Type B pancreatic cell (in vitro differentiated cells): ENCODE results near the gene FGD4. TPM values are rescaled to one million over a fixed set of nuclear protein-coding genes. Genes with fewer than 3 reads are reported as not detected.

Source experiments
- DNase-seq: peaks from one replicate; pipeline ENCODE4 v3.0.0; 2021; ENCODE audit warnings: mixed read lengths; ENCODE audit not compliant: unreplicated experiment; ENCODE audit errors: extremely low spot score
- H3K27ac Mint-ChIP-seq: 2 replicates; pipeline ENCODE4 v1.8.0; 2021; ENCODE audit warnings: mild to moderate bottlenecking, mixed read lengths
- H3K27me3 Mint-ChIP-seq: 2 replicates; pipeline ENCODE4 v1.8.0; 2021; ENCODE audit warnings: mixed read lengths
- H3K36me3 Mint-ChIP-seq: 2 replicates; pipeline ENCODE4 v1.8.0; 2021; ENCODE audit warnings: mixed read lengths
- H3K4me1 Mint-ChIP-seq: one replicate; pipeline ENCODE4 v1.8.0; 2021; ENCODE audit warnings: mixed read lengths; ENCODE audit not compliant: unreplicated experiment
- H3K4me3 Mint-ChIP-seq: 2 replicates; pipeline ENCODE4 v1.8.0; 2021; ENCODE audit warnings: mild to moderate bottlenecking, mixed read lengths
- H3K9me3 Mint-ChIP-seq: 2 replicates; pipeline ENCODE4 v1.8.0; 2021; ENCODE audit warnings: mixed read lengths
- total RNA-seq: library from RNA; stranded (reverse); gene quantifications from 2 replicates; pipeline ENCODE4 v1.2.1, GENCODE V29; 2021; ENCODE audit warnings: low replicate concordance
- TF ChIP-seq, protein P1 (sequence below): fragments of 200-600 bp; sonication (generic); conservative IDR thresholded peaks from 2 replicates; pipeline ENCODE4 v1.5.0; 2021; ENCODE audit warnings: antibody characterized with exemption, mild to moderate bottlenecking

FGD4 gene
- total RNA-seq, 1 donor from 2014 or later, result 26.7 TPM

DNA sequence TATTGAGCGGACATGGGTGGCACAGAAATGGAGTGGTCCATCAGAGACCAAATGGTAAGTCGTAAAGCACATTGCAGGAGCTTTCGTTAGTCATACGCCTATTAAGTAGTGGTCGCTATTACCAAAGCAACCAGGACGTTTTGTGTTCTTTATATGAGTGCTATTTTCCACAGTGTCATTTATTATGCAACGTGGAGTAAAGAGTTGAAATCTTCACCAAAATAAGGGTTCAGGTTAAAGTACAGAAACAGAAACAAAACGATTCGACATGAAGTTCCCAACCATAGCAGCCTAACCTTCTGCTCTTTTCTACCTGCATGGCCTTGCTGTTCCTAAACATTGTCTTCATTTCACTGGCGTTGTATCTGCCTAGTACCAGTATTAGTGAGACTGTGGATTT is 20.1 kb upstream of the FGD4 start:
- no peak overlapping the region for H3K4me3 Mint-ChIP-seq
- peaks cover 8% of the 10 kb centered on the region for H3K36me3 Mint-ChIP-seq
- H3K27me3 Mint-ChIP-seq, result no peaks in the 10 kb centered on the region
- TF ChIP-seq, protein P1, sequence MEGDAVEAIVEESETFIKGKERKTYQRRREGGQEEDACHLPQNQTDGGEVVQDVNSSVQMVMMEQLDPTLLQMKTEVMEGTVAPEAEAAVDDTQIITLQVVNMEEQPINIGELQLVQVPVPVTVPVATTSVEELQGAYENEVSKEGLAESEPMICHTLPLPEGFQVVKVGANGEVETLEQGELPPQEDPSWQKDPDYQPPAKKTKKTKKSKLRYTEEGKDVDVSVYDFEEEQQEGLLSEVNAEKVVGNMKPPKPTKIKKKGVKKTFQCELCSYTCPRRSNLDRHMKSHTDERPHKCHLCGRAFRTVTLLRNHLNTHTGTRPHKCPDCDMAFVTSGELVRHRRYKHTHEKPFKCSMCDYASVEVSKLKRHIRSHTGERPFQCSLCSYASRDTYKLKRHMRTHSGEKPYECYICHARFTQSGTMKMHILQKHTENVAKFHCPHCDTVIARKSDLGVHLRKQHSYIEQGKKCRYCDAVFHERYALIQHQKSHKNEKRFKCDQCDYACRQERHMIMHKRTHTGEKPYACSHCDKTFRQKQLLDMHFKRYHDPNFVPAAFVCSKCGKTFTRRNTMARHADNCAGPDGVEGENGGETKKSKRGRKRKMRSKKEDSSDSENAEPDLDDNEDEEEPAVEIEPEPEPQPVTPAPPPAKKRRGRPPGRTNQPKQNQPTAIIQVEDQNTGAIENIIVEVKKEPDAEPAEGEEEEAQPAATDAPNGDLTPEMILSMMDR, result no peak
- H3K27ac Mint-ChIP-seq, result no peak overlapping the region
- peaks cover 5% of the 10 kb centered on the region for H3K4me1 Mint-ChIP-seq
- H3K9me3 Mint-ChIP-seq, result no peaks in the 10 kb centered on the region
- no peak for DNase-seq

DNA sequence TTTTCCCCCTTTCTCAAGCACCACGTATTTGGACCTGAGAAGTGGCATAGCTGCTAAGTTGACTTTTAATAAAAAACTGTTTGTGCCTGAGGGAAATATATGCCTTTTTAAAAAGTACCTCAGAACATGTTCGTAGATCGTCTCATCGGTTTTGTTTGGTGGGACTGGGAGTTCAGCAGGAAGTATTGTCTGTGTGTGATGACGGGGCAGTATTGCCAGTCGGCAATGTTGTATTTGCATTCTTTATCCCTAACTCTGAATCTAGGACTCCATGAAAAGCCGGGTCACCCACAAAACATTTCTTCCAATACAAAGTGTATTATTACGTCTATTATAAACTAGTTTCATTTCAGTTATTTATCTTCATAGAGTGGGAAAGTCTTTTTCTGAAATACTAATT is 19.7 kb upstream of the FGD4 start:
- Mint-ChIP-seq H3K27me3 (no peaks in the 10 kb centered on the region), H3K36me3 (peaks cover 8% of the 10 kb centered on the region), H3K4me3 (no peak overlapping the region), H3K27ac (no peak overlapping the region), H3K4me1 (peaks cover 5% of the 10 kb centered on the region), H3K9me3 (no peaks in the 10 kb centered on the region)
- TF ChIP-seq, protein P1, result no peak
- DNase-seq, result no peak

DNA sequence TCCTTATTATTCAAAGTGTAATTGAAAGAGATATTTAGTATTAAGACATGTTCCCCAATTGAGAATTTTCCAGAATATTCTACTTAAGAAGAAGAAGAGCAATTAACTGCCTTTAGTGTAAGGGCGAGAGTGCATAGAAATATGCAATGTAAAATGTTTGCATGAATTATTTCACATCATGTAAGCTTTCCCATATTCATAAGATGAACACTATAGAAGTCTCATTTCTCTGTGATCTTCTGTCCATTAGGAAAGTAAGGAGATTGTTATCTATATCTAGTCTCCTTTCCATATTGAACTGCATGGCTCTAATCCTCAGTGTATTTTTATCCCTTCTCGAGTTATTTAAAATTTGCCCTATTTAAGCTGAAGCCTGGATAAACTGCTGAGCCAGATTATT is 17.1 kb upstream of the FGD4 start:
- peaks cover 3% of the 10 kb centered on the region for H3K4me1 Mint-ChIP-seq
- no peaks in the 10 kb centered on the region for H3K9me3 Mint-ChIP-seq
- H3K36me3 Mint-ChIP-seq, result peaks cover 3% of the 10 kb centered on the region
- no peak overlapping the region for H3K27ac Mint-ChIP-seq
- no peaks in the 10 kb centered on the region for H3K27me3 Mint-ChIP-seq
- TF ChIP-seq, protein P1, result no peak
- DNase-seq, result no peak
- H3K4me3 Mint-ChIP-seq, result no peak overlapping the region

DNA sequence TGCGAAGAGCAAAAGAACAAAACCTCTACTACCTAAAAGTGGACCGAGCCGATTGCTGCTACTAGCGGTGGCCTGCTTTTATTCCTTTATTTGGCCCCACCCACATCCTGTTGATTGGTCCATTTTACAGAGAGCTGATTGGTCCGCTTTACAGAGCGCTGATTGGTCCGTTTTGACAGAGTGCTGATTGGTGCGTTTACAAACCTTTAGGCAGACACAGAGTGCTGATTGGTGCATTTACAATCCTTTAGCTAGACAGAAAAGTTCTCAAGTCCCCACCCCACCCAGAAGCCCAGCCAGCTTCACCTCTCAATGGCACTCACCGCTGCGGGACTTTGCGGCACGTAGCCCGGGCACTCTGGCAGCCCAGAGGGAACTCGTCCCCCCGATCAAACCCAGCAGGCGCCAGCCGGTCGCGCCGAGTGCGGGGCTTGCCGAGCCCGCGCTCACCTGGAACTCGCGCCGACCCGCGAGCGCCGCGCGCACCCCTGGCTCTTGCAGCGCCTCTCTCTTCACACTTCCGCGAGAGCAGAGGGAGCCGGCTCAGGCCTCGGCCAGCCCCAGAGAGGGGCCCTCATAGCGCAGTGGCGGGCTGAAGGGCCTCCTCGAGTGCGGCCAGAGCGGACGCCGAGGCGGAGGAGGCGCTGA is 8.7 kb upstream of the FGD4 start:
- Mint-ChIP-seq H3K27ac (no peak overlapping the region), H3K9me3 (no peaks in the 10 kb centered on the region), H3K36me3 (no peaks in the 10 kb centered on the region), H3K27me3 (no peaks in the 10 kb centered on the region), H3K4me3 (peak overlapping the region; percentile 55), H3K4me1 (no peaks in the 10 kb centered on the region)
- DNase-seq, result no peak
- TF ChIP-seq, protein P1, result no peak

DNA sequence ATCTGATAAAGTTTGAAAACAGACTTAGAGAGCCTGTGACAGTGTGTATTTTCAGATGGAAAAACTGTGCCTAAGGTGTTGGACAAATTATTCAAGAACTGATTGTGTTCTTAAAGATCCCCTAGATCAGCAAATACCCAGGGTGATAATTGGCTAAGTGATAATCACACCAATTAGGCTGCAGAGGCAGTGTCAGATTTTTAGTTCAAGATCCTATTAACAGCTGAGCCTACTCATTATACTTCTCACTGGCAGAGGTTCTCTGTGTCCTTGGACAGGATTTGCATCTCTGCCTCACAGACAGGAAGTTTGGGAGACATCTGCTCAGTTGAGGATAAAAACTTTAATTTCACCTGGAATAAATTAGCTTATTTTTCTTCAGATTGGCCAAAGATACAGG is 4.3 kb upstream of the FGD4 start:
- Mint-ChIP-seq H3K4me1 (peaks cover 4% of the 10 kb centered on the region), H3K4me3 (no peak overlapping the region), H3K27me3 (peaks cover 16% of the 10 kb centered on the region), H3K27ac (no peak overlapping the region), H3K36me3 (no peaks in the 10 kb centered on the region), H3K9me3 (no peaks in the 10 kb centered on the region)
- TF ChIP-seq, protein P1, result no peak
- DNase-seq, result no peak
